A549 (cell line): ENCODE measurements around the gene GJA3. TPM values are rescaled to one million over a fixed set of nuclear protein-coding genes. Genes with fewer than 3 reads are reported as not detected.

Experiments
- ATAC-seq, 2 experiments: fragments of 200-7000 bp in 1 of 2; fragments of >200 bp in 1 of 2; cut with Nextera tagmentation in 1 of 2; cut with Tn5 transposase in 1 of 2; 3 replicates each; pipeline versions ENCODE4 v1.8.0 to v1.9.1; 2018 to 2020; ENCODE audit warnings: mild to moderate bottlenecking in 1 of 2, moderate library complexity in 1 of 2
- CTCF ChIA-PET: fragments of 300-600 bp; sonication (Branson Sonifier 250); formaldehyde crosslinking; extraction: SDS; loops from one replicate; lab custom pipeline; 2021; ENCODE audit warnings: antibody characterized with exemption, inconsistent platforms; lab: Yijun Ruan, JAX
- POLR2A ChIA-PET: fragments of 350-600 bp; formaldehyde crosslinking; extraction: SDS; loops from one replicate; lab custom pipeline; 2021; ENCODE audit warnings: antibody characterized with exemption, inconsistent platforms; lab: Yijun Ruan, JAX
- DNase-seq, 2 experiments: peaks; one replicate each; pipeline versions ENCODE4 v3.0.0 to v3.0.0-alpha.2; 2011 to 2016; ENCODE audit warnings: low read depth in 1 of 2, low spot score in 1 of 2
- FAIRE-seq: peaks from 2 replicates; lab custom pipeline; 2011; peaks lifted over from hg19 to GRCh38; lab: Jason Lieb, UNC
- H3K27ac ChIP-seq, 2 experiments: fragments of >200 bp; sonication (Bioruptor Twin); formaldehyde crosslinking; 3 replicates each; pipeline ENCODE4 v1.5.1; 2016 to 2017
- H3K4me1 ChIP-seq: fragments of >200 bp; sonication (Bioruptor Twin); formaldehyde crosslinking; 3 replicates; pipeline ENCODE4 v1.6.1; 2016
- H3K4me2 ChIP-seq: fragments of >200 bp; sonication (Bioruptor Twin); formaldehyde crosslinking; 3 replicates; pipeline ENCODE4 v1.6.1; 2016
- H3K4me3 ChIP-seq: fragments of >200 bp; sonication (Bioruptor Twin); formaldehyde crosslinking; 3 replicates; pipeline ENCODE4 v1.5.1; 2016
- H3K9me3 ChIP-seq: fragments of >200 bp; sonication (Bioruptor Twin); formaldehyde crosslinking; 3 replicates; pipeline ENCODE4 v1.6.1; 2016
- ATOH8 ChIP-seq: fragments of 250-450 bp; sonication (Bioruptor Pico); IDR thresholded peaks from 2 replicates; pipeline ENCODE4 v1.5.0; 2020; ENCODE audit warnings: low read depth, mild to moderate bottlenecking, moderate library complexity
- CEBPB ChIP-seq, 2 experiments: fragments of >200 bp in 1 of 2; sonication (Bioruptor Twin) in 1 of 2; formaldehyde crosslinking in 1 of 2; IDR thresholded peaks; 2 replicates each; pipeline ENCODE4 v1.6.1; 2012 to 2016
- CTCF ChIP-seq: fragments of >200 bp; sonication (Bioruptor Twin); formaldehyde crosslinking; IDR thresholded peaks from 3 replicates; pipeline ENCODE4 v1.5.1; 2016
- EHF ChIP-seq: fragments of 250-450 bp; sonication (Bioruptor Pico); IDR thresholded peaks from 2 replicates; pipeline ENCODE4 v1.5.0; 2020; ENCODE audit warnings: mild to moderate bottlenecking
- FOSB ChIP-seq: fragments of 250-450 bp; sonication (Bioruptor Pico); IDR thresholded peaks from 2 replicates; pipeline ENCODE4 v1.5.0; 2020; ENCODE audit warnings: mild to moderate bottlenecking, moderate library complexity
- GATA3 ChIP-seq: IDR thresholded peaks from 2 replicates; pipeline ENCODE4 v1.6.1; 2012; ENCODE audit warnings: borderline replicate concordance
- HEYL ChIP-seq: fragments of 250-450 bp; sonication (Bioruptor Pico); IDR thresholded peaks from 2 replicates; pipeline ENCODE4 v1.8.0; 2021; ENCODE audit warnings: mild to moderate bottlenecking, moderate library complexity
- MAFK ChIP-seq: fragments of 450-650 bp; IDR thresholded peaks from 2 replicates; pipeline ENCODE4 v1.6.1; 2014; ENCODE audit not compliant: partially characterized antibody
- NR3C1 ChIP-seq: fragments of >200 bp; sonication (Bioruptor Twin); formaldehyde crosslinking; IDR thresholded peaks from 3 replicates; pipeline ENCODE4 v1.6.1; 2017
- RAD21 ChIP-seq, 2 experiments: fragments of >200 bp in 1 of 2; sonication (Bioruptor Twin) in 1 of 2; formaldehyde crosslinking in 1 of 2; IDR thresholded peaks in 1 of 2; conservative IDR thresholded peaks in 1 of 2; 2 replicates in 1 of 2; 3 replicates in 1 of 2; pipeline ENCODE4 v1.6.1; 2012 to 2018; ENCODE audit warnings: inconsistent platforms in 1 of 2
- SMC3 ChIP-seq: fragments of >200 bp; sonication (Bioruptor Twin); formaldehyde crosslinking; IDR thresholded peaks from 3 replicates; pipeline ENCODE4 v1.6.1; 2018; ENCODE audit warnings: inconsistent platforms
- USF2 ChIP-seq: fragments of 450-650 bp; IDR thresholded peaks from 2 replicates; pipeline ENCODE4 v1.6.1; 2014; ENCODE audit warnings: antibody characterized with exemption
- WGBS: methylation state at CpG from one replicate; pipeline ENCODE4 v1.1.6; 2017; ENCODE audit errors: missing lambda C conversion rate; 5-methylcytosine and 5-hydroxymethylcytosine counted together
- polyA plus RNA-seq, 4 experiments: library from polyadenylated mRNA; depleted of rRNA in 3 of 4; stranded (reverse); fragments of >200 nt; fragmentation: RNase III in 1 of 4; extraction: RNeasy Plus Mini Kit Qiagen cat#74134 plus additional on column Dnase treatment in 1 of 4; gene quantifications; 2 replicates in 3 of 4; 3 replicates in 1 of 4; pipeline ENCODE4 v1.2.3, GENCODE V29; 2011 to 2017
- TF ChIP-seq, protein P1 (sequence below): fragments of 250-450 bp; sonication (Bioruptor Pico); IDR thresholded peaks from 2 replicates; pipeline ENCODE4 v1.5.0; 2021; ENCODE audit warnings: mild to moderate bottlenecking, moderate library complexity, borderline replicate concordance

GJA3 gene
- polyA plus RNA-seq, 2 of the 4 experiments (the other 2 are of a cell fraction) = 0.06 to 0.19 TPM

DNA sequence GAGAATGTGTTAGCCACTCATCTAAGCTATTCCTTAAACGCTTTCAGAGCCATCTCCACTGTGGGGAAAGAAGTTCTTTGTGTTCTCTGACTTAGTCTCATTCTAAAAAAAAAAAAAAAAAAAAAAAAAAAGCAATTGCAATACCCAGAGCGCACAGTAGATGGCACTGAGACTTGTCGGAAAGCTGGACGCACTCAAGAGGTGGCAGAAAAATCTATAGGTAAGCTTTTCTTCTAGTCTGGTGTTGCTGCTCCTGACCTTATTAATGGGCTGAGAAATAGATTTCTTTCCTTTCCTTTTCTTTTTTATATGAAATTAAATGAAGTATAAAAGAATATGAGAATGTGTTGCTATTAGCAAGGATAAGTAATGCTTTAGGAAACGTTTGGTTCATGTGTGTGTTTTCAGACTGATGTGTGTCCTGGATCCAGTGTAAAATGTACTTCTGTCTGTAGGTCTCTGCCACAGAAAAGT, 36.5 kb upstream of the GJA3 start:
- ChIA-PET POLR2A (no interaction called here), CTCF (interaction anchor here (0.7 to 3.9 kb wide), 25 partner anchors 10 to 673 kb away, joined by 3 to 24 read pairs (median 3); no protein-coding TSS in a partner anchor)
- Histone ChIP-seq H3K4me3 (no peak overlapping the region), H3K27ac (no peak overlapping the region), H3K4me1 (peaks cover 11% of the 10 kb centered on the region; the same call in 2 of the 3 replicates), H3K9me3 (no peaks in the 10 kb centered on the region; the same call in 2 of the 3 replicates), H3K4me2 (peak overlapping the region; percentile 21; the same call in 1 of the 3 replicates)
- DNase-seq (peak; percentile 31), ATAC-seq (peak in 1 of 2 experiments; percentile 51; a peak in 3 of 6 replicates), FAIRE-seq (no peak)
- TF ChIP-seq SMC3 (0 out of 3 replicates have a peak, but pooled peaks have one; percentile 17), RAD21 (conservative IDR thresholded peaks at IDR 0.05 in 1 of 2, IDR thresholded peaks at IDR 0.05 in 1 of 2) (peak; percentile 52 to 55; a peak in 4 of 5 replicates), HEYL (CRISPR knock-in tag) (no peak), CTCF (peak; percentile 60), USF2 (no peak)
- TF ChIP-seq, protein P1, sequence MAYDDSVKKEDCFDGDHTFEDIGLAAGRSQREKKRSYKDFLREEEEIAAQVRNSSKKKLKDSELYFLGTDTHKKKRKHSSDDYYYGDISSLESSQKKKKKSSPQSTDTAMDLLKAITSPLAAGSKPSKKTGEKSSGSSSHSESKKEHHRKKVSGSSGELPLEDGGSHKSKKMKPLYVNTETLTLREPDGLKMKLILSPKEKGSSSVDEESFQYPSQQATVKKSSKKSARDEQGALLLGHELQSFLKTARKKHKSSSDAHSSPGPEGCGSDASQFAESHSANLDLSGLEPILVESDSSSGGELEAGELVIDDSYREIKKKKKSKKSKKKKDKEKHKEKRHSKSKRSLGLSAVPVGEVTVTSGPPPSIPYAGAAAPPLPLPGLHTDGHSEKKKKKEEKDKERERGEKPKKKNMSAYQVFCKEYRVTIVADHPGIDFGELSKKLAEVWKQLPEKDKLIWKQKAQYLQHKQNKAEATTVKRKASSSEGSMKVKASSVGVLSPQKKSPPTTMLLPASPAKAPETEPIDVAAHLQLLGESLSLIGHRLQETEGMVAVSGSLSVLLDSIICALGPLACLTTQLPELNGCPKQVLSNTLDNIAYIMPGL = no peak
- 20% methylated on average over 5 of the region's 5 CpGs for WGBS

GRCh38 chr13:20195801-20196200, 34.9 kb upstream of the GJA3 start:
- ChIA-PET CTCF (interaction anchor here (0.6 to 3.9 kb wide), 6 partner anchors 10 to 729 kb away, joined by 3 to 24 read pairs (median 4); no protein-coding TSS in a partner anchor), POLR2A (no interaction called here)
- ATAC-seq = no peak
- no peak overlapping the region for H3K4me2 ChIP-seq
- WGBS = 30% methylated on average over 8 of the region's 8 CpGs
- H3K9me3 ChIP-seq = no peaks in the 10 kb centered on the region; the same call in 2 of the 3 replicates
- H3K4me1 ChIP-seq = peaks cover 13% of the 10 kb centered on the region; the same call in 2 of the 3 replicates
- H3K27ac ChIP-seq = no peak overlapping the region
- TF ChIP-seq, protein P1 = no peak
- DNase-seq = no peak
- no peak overlapping the region for H3K4me3 ChIP-seq
- no peak for FAIRE-seq

- Histone ChIP-seq H3K4me1 (peaks cover 13% of the 10 kb centered on the region; the same call in 2 of the 3 replicates), H3K27ac (no peak overlapping the region), H3K4me2 (no peak overlapping the region), H3K9me3 (no peaks in the 10 kb centered on the region), H3K4me3 (no peak overlapping the region)
- ChIA-PET CTCF (interaction anchor here (0.6 to 3.5 kb wide), 4 partner anchors 12 to 731 kb away, joined by 3 to 16 read pairs (median 6); no protein-coding TSS in a partner anchor), POLR2A (no interaction called here)
- TF ChIP-seq NR3C1 = no peak
- TF ChIP-seq MAFK = peak; percentile 60
- no peak for TF ChIP-seq SMC3
- TF ChIP-seq FOSB = no peak
- TF ChIP-seq CEBPB (IDR thresholded peaks at IDR 0.05) = no peak
- TF ChIP-seq ATOH8 (CRISPR knock-in tag) = no peak
- no peak for TF ChIP-seq EHF (CRISPR knock-in tag)
- TF ChIP-seq GATA3 = no peak
- FAIRE-seq (no peak), ATAC-seq (no peak), DNase-seq (no peak)
- 76% methylated on average over 24 of the region's 27 CpGs for WGBS
These were observed 33.2 kb upstream of the GJA3 start for GRCh38 chr13:20193907-20194631.
